Stromal cell of bone marrow (primary cell): ENCODE measurements around the gene LRPAP1.
"Not testable (repeated sequence)": the region's sequence is repeated elsewhere in the genome, so short reads cannot be mapped to it uniquely, and the experiment has no call there.

Experiments used
- DNase-seq: peaks from one replicate; pipeline ENCODE4 v3.0.0-alpha.2; 2012; ENCODE audit warnings: low read depth

LRPAP1 gene

GRCh38 chr4:3518941-3519340, 13.3 kb downstream of the LRPAP1 start:
- no peak for DNase-seq

- DNase-seq = no peak
These were observed 13.7 kb downstream of the LRPAP1 start for GRCh38 chr4:3518511-3518880.

GRCh38 chr4:3517731-3518510, 14.3 kb downstream of the LRPAP1 start:
- DNase-seq = no peak

DNA sequence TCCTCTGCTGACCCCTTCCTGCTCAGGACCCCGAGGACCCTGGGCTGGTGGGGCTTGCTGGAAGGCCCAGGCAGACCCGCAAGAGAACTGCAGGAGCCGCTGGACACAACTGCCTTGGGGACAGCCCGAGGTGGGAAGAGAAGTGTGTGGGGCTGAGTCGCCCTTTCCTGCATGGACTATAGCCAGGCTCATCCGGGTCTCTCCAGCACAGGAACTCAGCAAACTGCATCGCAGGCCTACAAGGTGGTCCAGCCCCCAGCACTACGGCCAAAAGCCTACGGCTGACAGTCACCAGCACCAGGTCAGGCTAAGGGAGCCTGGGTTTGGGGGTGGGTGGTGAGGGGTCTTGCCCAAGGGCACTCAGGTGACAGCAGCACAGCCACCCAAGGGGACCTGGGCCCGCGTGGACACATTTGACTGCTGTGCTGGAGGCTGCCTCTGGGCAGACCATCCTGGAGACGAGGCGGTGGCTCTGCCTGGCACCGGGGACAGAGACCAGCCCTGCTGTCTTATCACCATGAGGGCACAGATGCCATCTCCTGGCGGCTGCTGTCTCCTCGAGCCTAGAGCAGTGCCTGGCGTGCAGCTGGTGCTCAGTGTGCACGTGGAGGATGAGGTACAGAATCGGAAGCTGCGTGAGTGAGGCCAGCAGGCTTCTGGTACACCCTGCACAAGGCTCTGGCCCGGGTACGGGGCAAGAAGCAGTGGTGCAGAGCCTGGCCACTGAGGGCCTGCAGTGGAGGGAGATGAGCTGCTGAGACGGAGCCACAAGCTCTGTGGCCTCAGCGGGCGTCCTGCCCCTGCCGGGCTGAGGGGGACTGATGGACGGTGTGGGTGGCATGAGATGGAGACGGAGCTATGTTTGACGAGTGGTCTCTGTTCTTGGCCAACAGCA, 15.1 kb downstream of the LRPAP1 start:
- DNase-seq = no peak

DNA sequence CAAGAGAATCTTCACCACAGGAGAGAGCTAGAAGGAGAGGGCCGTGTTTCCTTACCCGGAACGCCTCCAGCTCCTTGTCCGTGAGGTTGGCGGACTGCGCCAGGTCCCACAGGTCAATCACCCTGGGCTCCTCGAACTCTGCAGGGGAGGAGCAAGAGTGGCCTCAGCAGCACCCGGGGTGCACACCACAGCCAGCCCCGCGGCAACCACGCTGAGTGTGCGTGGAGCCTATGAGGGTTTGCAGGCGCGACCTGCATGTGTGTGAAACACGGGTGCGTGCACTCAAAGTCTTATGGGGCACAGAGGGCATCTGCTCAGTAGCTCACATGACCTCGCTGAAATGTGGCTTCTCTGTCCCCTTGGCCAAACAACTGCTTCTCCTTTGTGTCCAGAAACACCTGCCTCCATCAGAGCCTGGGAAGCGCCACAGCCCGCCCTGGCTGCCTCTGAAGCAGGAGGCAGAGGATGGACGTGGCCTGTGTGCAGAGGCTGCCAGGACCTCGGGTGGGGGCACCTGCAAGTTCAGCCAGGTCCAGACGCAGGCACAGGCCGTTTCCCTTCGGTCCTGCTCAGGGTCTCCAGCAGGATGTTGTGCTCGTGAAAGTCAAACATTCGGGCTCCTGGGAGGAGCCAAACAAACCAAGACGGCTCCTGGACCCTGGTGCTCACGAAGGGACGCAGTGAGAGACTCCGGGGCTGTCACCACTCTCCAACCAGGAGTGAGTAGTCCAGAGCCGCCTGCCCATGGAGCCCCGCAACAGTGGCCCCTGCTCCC, 16.0 kb downstream of the LRPAP1 start:
- DNase-seq = no peak

DNA sequence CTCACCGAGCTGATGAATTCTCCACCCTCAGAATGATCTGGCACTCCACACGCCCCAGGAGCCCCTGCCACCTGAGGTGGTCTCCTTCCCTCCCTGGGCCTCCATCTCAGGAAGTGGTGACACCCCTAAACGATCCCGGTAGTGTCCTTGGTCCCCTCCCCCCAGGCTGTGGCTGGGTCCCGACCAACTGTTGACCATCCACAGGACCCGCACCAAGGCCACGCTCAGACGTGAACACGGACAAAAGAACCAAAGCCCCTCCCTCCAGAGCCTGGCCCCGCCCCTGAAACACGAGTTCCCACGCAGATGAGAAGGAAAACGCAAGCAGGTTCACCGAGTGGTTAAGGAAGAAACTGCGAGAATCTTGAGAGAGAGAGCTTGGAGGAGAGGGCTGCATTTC, 16.6 kb downstream of the LRPAP1 start:
- DNase-seq = no peak

GRCh38 chr4:3514806-3515501, 17.3 kb downstream of the LRPAP1 start:
- no peak for DNase-seq

DNA sequence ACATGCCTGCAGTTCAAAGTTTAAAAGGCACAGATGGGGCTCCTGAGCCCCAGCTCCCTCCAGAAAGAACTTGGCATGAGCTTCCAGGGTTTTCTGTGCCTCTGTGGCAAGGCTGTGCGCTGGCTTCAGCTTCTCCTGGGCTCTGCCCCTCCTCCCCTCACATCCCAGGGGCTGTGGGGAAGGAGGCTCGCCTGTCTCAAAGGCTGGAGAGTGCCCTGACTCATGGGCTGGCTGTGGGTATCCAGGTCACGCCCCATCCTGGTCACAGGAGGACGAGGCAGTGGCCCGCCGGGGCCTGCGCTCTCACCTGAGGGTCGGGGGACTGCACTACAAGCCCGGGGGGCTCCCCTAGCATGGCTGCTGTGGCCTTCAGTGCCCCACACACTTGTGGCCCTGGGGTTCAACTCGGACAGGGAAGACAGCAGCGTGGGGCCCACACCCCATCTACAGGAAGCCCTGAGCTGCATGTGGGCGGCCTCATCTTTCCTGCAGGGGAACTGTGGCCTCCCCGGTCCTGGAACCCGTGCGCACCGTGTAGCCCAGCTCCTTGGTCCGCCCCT, 17.9 kb downstream of the LRPAP1 start:
- no peak for DNase-seq

- no peak for DNase-seq
These were observed 18.4 kb downstream of the LRPAP1 start for GRCh38 chr4:3513807-3514206.

DNA sequence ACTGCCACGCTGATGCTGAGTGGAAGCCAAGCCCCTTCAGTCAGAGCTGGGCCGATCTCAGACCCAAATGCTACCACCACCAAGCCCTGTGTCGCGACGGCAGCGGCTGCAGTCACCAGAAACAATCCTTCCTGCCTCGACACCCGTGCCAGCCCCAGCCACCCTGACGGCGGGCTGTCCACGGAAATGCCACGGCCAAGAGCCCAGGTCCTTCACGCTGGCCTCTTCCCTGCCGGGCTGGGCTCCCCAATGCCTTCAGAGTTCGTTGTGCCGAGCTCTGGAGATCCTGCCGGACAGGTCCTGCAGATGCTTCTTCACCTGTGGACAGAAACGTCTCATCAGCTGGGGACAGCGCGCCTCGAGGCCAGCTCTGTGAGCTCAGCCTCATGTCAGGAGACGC, 19.5 kb downstream of the LRPAP1 start:
- no peak for DNase-seq

- no peak for DNase-seq
These were observed 19.9 kb downstream of the LRPAP1 start for GRCh38 chr4:3512279-3512678.

GRCh38 chr4:3511601-3512000, 20.6 kb downstream of the LRPAP1 start:
- not testable (repeated sequence) for DNase-seq

DNA sequence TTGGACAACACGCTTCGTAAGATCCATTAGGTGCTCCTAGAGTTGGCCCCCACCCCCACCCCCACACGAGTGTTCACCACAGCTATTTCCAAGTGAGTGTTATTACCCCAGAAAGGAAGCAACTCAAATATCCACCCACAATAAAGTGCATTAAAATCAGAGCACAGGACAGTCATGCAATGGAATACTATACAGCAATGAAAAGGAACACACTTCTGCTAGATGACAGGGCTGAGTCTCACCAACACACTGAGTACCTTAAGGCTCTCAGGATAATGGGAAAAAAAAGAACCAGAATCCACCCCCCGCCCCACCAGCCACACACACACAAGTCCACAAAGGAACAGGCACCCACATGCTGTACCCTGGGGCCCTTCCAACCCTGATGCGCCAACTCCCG, 21.0 kb downstream of the LRPAP1 start:
- DNase-seq = no peak

DNA sequence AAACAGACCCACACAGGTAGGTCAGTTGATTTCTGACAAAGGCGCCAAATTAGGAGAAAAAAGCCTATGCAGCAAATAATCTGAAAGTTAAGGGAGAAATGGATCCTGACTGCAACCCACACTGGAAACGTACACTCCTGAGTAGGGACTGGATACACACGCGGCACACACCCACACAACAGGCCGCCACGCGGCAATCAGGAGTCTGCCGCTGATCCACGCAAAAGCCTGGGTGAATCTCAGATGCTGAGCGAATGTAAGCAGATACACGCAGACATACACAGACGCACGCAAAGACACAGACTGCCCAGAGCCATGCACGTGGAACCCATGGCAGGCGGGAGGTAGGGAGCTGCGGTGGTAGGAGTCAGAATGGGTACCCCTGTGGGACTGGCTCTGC, 21.7 kb downstream of the LRPAP1 start:
- DNase-seq = no peak

GRCh38 chr4:3508542-3508941, 23.7 kb downstream of the LRPAP1 start:
- no peak for DNase-seq

GRCh38 chr4:3505231-3505630, 27.0 kb downstream of the LRPAP1 start:
- no peak for DNase-seq

DNA sequence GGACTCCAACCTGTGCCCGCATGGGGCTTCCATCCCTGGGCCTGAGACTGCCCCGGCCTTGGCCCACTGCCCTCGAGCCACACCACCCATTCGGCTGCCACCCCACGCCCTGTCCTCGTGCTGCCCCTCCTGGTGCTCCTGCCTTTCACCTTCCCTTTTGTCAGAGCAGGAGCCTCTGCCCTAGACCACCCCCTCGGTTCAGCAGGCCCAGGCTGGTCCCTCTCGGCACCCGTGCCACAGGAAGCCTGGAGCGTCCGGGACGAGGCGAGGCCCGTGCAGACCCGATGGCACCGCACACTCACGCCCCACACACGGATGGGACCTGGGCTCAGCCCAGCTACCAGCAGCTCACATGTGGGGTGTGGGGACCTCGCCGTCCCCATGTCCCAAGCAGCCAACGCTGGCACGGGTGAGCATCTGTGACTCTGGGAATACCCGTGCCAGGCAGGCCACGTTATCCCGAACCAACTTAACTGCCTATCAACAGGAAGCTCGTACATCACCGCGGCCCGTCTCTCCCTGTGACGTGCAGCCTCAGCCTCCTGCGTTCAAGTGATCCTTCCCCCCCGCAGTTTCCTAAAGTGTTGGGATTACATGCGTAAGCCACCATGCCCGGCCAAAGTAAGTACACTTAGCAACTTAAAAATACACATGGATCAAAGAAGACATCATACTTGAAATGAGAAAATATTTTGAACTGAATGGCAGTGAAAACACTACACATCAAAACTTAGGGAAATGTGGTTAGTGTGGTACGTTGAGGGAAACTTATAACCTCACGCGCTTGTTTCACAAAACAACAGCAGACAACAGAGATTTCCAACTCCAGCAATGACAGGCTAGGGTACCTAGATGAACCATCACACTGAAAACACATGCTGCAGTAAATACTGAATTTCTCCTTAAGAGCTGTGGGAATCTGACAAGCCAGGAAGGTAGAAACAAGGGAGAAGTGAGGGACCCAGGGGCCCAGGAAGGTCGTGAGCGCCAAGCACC, 29.0 kb downstream of the LRPAP1 start:
- DNase-seq = no peak

GRCh38 chr4:3501825-3502425, 30.3 kb downstream of the LRPAP1 start:
- no peak for DNase-seq

DNA sequence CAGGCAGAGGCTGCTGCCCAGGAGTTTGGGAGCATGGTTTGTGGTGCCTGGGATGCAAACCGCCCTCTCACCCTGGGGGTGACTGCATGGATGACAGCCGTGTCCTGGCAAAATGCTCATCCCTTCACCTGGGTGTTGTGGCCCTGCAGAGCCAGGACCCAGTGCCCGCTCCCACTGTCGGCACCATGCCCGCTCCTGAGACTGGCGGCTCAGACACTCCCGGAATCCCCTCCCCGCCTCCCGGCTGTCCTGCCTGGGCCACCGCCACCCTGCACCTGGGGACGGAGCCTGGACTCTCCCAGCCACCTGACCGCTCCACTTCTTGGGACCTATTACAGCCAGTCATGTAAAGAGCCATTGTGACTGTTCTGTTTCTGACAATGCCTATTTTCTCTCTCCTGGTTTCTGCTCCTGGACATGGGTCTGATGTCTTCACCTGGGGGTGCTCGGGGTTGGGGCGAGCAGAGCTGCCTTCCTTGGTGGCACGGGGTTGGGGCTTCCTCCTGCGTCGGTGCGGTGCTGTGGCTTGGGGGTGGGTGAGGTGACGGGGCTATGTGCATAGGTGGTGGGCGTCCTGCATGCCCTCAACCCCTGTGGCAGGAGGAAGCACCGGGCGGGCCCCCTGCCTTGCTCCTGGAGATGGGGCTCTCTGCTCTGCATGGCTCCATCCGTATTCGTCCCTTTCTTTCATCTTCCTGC, 30.9 kb downstream of the LRPAP1 start:
- DNase-seq = no peak
